Measurements from ENCODE around the gene DNAH6.

DNAH6 gene

GRCh38 chr2:84647267-84647666 is 131.0 kb downstream of the DNAH6 start:
- Histone ChIP-seq H3F3A (ENCODE audit: insufficient read depth) (no peaks in the 10 kb centered on the region), H3K4me3 (ENCODE audit: insufficient read depth, low read length, poor library complexity, severe bottlenecking) (no peak overlapping the region), H3K4me2 (ENCODE audit: low read depth, low read length, poor library complexity, severe bottlenecking) (no peak overlapping the region), H3K9me3 (ENCODE audit: insufficient read depth, low read length) (no peaks in the 10 kb centered on the region), H2AFZ (ENCODE audit: low read depth, low read length, severe bottlenecking) (no peak overlapping the region), H4K20me1 (ENCODE audit: low read depth, low read length) (no peaks in the 10 kb centered on the region), H3K9me2 (replicated peaks; ENCODE audit: insufficient read depth, low read length) (no peaks in the 10 kb centered on the region), H3K27me3 (ENCODE audit: low read length) (no peaks in the 10 kb centered on the region), H3K27ac (ENCODE audit: low read depth, low read length) (no peak overlapping the region), H3K9ac (ENCODE audit: low read length) (no peak overlapping the region), H3K36me3 (ENCODE audit: low read length) (no peaks in the 10 kb centered on the region), H3K79me2 (ENCODE audit: insufficient read depth, low read length) (no peaks in the 10 kb centered on the region)
- TF ChIP-seq EZH2phosphoT487 (conservative IDR thresholded peaks at IDR 0.05; ENCODE audit: low read length) (no peak), CTCF (IDR thresholded peaks at IDR 0.05; ENCODE audit: insufficient read depth, low read length, poor library complexity, severe bottlenecking) (no peak)

GRCh38 chr2:84649058-84649457 is 132.8 kb downstream of the DNAH6 start:
- Histone ChIP-seq H3K4me2 (ENCODE audit: low read depth, low read length, poor library complexity, severe bottlenecking) (no peak overlapping the region), H3K36me3 (ENCODE audit: low read length) (no peaks in the 10 kb centered on the region), H3K9me2 (replicated peaks; ENCODE audit: insufficient read depth, low read length) (no peaks in the 10 kb centered on the region), H4K20me1 (ENCODE audit: low read depth, low read length) (no peaks in the 10 kb centered on the region), H3K27me3 (ENCODE audit: low read length) (no peaks in the 10 kb centered on the region), H3K9ac (ENCODE audit: low read length) (no peak overlapping the region), H3F3A (ENCODE audit: insufficient read depth) (no peaks in the 10 kb centered on the region), H2AFZ (ENCODE audit: low read depth, low read length, severe bottlenecking) (no peak overlapping the region), H3K4me3 (ENCODE audit: insufficient read depth, low read length, poor library complexity, severe bottlenecking) (no peak overlapping the region), H3K9me3 (ENCODE audit: insufficient read depth, low read length) (no peaks in the 10 kb centered on the region), H3K79me2 (ENCODE audit: insufficient read depth, low read length) (no peaks in the 10 kb centered on the region), H3K27ac (ENCODE audit: low read depth, low read length) (no peak overlapping the region)
- TF ChIP-seq EZH2phosphoT487 (conservative IDR thresholded peaks at IDR 0.05; ENCODE audit: low read length) (no peak), CTCF (IDR thresholded peaks at IDR 0.05; ENCODE audit: insufficient read depth, low read length, poor library complexity, severe bottlenecking) (no peak)

GRCh38 chr2:84649487-84650142 is 133.3 kb downstream of the DNAH6 start:
- H3K79me2 ChIP-seq (ENCODE audit: insufficient read depth, low read length): no peaks in the 10 kb centered on the region
- no peak for TF ChIP-seq EZH2phosphoT487 (conservative IDR thresholded peaks at IDR 0.05; ENCODE audit: low read length)
- TF ChIP-seq CTCF (IDR thresholded peaks at IDR 0.05; ENCODE audit: insufficient read depth, low read length, poor library complexity, severe bottlenecking): no peak
- no peak overlapping the region for H3K4me2 ChIP-seq (ENCODE audit: low read depth, low read length, poor library complexity, severe bottlenecking)
- H2AFZ ChIP-seq (ENCODE audit: low read depth, low read length, severe bottlenecking): no peak overlapping the region
- H3K9me2 ChIP-seq (replicated peaks; ENCODE audit: insufficient read depth, low read length): no peaks in the 10 kb centered on the region
- no peaks in the 10 kb centered on the region for H3K36me3 ChIP-seq (ENCODE audit: low read length)
- no peaks in the 10 kb centered on the region for H4K20me1 ChIP-seq (ENCODE audit: low read depth, low read length)
- no peaks in the 10 kb centered on the region for H3F3A ChIP-seq (ENCODE audit: insufficient read depth)
- H3K4me3 ChIP-seq (ENCODE audit: insufficient read depth, low read length, poor library complexity, severe bottlenecking): no peak overlapping the region
- H3K27ac ChIP-seq (ENCODE audit: low read depth, low read length): no peak overlapping the region
- no peaks in the 10 kb centered on the region for H3K27me3 ChIP-seq (ENCODE audit: low read length)
- H3K9me3 ChIP-seq (ENCODE audit: insufficient read depth, low read length): no peaks in the 10 kb centered on the region
- H3K9ac ChIP-seq (ENCODE audit: low read length): no peak overlapping the region
